Lung microvascular endothelial cell (primary cell): ENCODE results near the gene KCNK2. TPM values are rescaled to one million over a fixed set of nuclear protein-coding genes. Genes with fewer than 3 reads are reported as not detected.

Source experiments
- DNase-seq, 2 donors: peaks; one replicate each; pipeline versions ENCODE4 v3.0.0 to v3.0.0-alpha.2; 2010; ENCODE audit warnings: low read depth in 2 of 2
- total RNA-seq: library from RNA; depleted of rRNA; stranded (reverse); fragments of >200 nt; gene quantifications from 2 replicates; pipeline ENCODE4 v1.2.1, GENCODE V29; 2014

The KCNK2 gene
- total RNA-seq, 1 donor from 2014 or later: not detected

DNA sequence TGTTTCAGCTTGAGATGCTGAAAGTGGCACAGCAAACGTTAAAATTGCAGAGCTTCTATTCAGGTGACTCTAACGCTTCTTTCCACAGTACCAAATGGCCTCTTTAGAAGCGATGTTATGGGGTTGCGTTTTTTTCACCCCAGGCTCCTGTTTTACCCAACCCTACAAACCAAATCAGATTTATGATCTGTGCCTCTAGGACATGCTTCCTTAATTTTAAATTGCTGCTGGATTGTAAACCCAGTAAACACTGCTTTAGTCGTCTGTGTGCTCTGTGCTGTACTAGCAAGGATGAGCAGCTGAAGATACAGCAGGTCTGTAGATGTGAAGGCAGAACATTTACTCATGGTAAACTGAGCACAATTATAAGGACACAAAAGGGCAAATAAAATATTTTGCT lies 13.0 kb downstream of the KCNK2 start:
- no peak for DNase-seq

DNA sequence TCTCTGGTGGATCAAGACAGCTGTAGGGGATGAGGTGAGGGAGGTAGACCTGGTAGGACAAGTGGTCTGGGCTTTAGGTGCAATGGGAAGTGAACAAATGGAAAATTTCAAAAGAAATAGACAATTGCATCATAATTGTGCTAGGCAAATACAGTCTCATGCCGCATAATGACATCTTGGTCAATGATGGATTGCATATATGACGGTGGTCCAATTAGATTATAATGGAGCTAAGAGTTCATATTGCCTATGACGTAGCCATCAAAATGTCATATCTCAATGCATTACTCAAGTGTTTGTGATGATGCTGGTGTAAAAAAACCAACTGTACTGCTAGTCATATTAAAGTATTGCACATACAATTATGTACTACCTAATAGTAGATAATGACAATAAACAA lies 19.0 kb downstream of the KCNK2 start:
- DNase-seq: no peak

DNA sequence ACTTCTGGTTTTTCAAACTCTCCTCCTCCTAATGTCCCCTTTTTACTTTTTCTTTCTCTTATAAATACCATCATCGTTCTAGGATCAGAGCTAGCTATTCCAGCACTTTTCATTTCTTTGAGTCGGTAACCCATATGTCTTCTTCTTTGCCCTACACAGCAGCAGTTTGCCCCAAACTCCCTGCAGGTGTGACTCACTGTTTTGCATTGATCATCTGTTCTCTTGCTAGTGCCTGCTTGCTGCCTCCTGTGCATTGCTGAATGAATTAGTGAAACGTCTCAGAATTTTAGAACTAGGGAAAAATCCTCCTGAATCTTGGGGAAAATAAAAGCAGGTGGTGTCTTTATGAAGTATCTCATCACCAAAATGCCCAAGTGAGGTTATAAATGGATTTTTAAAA lies 21.7 kb downstream of the KCNK2 start:
- no peak for DNase-seq

DNA sequence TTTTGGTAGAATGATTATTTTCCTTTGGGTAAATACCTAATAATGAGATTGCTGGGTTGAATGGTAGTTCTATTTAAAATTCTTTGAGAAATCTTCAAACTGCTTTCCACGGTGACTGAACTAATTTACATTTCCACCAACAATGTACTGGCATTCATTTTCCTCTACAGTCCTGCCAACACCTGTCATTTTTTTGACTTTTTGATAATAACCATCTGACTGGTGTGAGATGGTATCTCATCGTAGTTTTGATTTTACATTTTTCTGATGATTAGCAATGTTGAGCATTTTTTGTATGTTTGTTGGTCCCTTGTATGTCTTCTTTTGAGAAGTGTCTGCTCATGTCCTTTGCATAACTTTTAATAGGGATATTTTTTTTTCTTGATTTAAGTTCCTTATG lies 23.5 kb downstream of the KCNK2 start:
- no peak for DNase-seq

DNA sequence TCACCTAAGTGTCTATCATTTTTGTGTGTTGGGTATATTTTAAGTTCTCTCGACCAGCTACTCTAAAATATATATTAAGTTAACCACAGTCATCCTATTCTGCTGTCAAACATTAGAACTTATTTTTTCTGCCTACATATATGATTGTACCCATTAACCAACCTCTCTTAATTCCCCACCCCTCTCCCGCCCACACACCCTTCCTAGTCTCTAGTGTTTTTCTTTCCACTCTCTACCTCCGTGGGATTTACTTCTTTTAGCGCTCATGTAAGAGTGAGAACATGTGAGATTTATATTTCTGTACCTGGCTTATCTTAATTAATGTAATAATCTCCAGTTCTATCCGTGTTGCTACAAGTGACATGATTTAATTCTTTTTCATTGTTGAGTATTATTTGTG lies 26.6 kb downstream of the KCNK2 start:
- DNase-seq: no peak

DNA sequence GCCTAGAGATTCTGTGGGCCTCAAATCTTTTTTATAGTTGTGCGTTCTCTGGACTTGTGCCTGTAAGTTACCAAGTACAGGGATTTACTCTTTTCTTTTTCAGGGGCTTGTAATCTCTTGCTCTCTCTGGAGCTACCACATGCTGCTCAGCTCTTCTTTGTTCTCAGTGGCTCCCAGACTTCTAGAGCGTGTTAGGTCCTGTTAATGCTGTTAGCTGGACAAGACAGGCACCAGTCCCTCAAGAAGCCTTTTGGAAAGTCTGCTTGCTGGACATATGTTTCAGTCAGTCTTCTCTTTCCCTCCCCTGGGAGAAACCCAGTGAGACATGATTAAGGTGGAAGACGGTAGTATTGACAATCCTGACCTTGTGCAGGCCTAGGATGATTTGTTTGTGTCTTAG lies 29.4 kb downstream of the KCNK2 start:
- DNase-seq: no peak

DNA sequence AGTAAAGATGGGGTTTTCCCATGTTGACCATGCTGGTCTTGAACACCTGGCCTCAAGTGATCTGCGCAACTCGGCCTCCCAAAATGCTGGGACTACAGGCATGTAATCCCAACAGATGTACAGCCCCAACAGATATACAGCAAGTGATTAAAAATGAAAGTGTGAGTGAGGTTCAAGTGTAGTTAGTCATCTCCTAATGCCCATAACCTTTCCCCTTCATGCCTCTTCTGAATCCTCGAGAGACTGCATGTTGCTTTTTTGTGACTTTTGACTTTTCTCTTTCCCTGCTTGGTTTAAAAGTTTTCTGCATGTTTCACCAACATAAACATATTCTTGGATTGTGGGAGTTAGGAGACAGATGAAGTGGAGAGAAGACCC lies 31.2 kb downstream of the KCNK2 start:
- DNase-seq: no peak

DNA sequence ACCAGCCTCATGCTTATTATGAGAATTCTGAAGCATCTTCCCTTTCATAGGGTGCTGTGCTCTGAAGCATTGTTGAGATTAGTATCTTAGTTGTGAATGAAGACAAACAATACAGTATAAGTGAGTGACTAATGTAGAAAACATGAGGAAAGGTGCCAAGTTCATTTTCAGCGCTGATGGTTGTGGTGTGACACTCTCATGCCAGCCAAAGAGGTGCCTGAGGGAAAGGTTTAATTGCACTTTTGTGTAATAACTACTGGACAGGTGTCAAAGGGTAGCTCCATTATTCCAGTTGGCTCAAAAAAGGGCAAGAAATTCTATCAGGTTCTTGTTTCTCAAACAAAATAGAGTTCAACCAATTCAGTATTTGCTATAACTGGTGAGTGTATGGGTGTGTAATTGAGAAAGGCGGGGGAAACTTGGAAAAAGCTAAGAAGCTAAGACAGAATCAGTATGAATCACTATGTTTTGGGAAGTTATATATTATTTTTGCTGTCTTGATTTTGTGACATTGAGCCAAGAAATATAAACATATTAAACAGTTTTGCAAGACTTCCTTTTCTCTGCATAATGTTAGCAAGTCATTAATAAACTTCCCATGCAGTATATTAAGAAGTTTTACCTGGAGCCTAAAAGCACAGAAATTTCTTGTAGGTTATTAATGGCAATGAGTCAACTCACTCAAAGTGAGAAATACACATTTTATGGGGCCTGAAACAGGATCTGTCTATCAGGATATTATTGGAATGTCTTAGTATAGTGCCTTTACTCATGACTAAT lies 31.8 kb downstream of the KCNK2 start:
- DNase-seq: peak; percentile 33 to 79

DNA sequence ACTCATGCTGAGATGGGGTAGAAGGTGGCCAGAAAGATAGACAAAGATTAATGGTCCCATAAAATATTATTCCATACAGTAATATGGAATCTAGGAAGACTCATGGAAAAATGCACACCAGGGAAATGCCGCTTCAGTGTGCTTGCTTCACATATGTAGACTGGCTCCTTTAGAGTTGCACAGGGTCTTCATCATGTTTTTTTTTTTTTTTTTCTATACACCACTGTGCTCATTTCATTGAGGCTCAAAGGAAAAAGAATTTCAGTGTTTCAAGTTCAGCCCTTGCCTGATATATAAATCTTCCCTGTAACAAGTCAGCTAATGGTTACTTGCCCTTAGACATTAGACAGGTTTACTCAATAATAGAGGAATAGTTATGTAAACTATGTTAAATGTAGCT lies 33.2 kb downstream of the KCNK2 start:
- DNase-seq: no peak

DNA sequence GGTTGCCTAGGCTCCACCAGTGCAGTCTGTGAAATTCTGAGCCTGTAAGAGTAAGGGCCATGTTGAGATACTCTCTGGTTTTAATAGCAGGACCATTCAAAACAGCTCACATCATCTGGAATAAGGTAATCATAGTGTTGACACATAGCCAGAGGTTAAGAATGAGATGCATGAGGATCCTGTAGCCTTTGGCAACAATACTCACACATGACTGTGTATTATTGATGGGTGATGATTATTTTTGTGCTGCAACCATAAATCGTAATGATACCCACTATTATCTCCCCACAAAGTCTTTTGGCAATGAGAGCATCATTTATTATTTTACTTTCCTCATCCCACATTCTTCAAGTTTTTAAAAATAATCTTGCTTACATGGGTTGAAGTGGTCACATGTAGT lies 35.5 kb downstream of the KCNK2 start:
- no peak for DNase-seq

DNA sequence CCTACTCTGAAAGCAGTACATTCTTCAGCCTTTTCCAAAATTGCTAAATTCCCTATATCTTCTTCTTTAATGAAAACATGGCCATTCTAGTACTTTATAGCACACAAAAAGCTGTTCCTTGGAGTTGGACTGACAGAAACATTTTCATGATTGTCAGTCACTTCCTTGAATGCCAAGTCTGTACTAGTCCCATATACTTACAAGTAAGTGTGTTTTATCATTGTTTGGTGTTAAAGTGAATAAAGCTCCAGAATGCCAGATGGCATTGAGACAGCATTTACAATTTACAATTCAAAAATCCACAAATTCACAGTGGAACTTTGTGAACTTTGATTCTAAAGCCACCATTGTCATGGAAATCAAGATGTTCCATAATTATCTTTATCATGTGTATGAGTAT lies 36.5 kb downstream of the KCNK2 start:
- no peak for DNase-seq

DNA sequence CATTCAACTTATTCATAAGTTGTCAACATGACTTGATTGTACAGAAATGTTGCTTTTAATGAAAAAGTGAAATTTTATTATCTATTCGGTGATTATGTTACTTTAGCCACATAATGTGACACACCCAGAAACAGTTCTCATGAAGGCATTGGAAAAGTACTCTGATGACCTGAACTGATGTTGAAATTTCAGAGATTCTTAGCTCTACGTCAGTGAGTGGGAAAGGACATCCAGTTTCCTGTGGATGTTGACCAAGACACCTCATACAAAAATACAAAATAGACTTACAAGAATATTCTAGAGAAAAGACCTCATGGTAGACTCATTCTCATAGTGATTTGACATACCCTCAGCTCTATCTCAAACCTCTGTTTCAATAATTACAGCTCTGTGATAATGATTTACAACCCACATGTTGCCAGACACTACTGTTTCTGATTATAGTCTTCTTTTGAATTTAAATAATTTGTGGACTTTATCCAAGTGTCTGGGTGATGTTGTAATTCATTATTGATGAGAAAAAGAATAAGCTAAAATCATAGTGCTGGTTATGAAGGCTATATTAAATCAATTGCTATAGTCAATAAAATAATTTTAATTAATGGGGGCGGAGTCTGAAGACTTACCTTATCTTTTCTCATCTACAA lies 37.3 kb downstream of the KCNK2 start:
- DNase-seq: no peak

DNA sequence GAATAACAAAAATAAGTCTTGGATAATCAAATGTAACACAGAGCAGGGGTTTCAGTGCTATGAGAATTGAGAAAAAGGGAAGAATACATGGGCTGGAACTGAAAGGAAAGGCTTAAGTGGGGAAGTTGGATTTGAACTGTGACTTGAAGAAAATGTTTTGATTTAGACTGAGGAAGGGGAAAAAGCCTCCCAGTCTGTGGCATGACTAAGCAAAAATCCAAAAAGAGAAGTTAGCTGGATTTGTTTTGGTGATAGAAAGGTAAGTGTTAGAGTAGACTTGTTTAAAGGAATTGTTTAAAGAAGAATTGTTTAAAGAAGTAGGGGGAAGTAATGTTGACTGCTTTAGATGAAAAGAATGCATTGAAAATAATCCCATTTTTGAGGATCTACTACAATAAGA lies 46.0 kb downstream of the KCNK2 start:
- no peak for DNase-seq

DNA sequence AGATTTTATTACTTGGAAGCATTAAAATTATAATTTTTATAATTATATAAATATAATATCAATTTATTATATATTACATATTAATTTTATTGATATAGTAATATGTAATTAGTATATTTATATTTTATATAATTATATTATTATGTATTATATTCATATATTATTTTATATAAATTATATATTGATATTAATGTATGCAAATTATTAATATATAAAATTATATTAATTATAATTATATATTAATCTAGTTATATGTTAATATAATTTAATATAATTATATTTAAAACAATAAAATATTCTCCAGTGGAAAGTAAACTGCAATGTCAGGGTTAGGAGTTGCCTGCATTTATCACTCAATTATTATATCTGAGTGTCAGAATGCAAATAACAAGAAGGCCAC lies 48.8 kb downstream of the KCNK2 start:
- no peak for DNase-seq

DNA sequence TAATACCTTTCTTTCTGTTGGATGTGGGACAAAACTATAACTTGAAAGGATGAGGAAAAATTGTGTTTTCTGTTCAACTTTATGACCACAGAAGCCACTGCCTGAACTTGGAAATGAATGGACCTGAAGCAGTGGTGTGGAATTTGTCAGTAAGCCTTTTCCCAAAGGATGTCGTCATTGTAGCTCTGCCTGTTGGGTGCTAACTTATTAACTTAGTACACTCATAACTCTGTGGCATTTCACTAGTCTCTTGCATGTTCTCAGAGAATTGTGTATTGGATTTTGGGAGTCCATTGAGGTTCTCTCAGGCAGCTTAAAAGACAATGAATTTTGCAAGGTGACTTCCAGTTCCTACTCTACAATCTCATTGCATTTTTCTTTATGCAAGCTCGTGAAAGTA lies 49.6 kb downstream of the KCNK2 start:
- DNase-seq: no peak

DNA sequence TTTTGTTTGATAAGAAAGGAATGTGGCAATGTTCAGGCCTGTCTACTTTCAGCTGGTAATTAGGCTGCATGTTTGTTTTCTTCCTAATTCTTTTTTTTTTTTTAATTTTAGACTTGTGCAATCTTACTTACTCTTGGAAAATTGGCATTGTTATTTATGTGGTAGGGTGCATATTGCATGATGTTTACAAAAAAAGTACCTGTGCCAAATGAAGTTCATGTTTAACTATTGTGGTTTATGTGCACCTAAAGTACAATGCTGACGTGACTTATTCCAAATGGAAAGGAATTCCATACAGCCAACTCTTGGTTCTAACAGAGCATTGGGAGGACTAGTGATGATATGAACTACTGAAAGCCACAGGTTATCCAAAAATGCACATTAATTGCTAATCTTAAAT lies 51.0 kb downstream of the KCNK2 start:
- no peak for DNase-seq

DNA sequence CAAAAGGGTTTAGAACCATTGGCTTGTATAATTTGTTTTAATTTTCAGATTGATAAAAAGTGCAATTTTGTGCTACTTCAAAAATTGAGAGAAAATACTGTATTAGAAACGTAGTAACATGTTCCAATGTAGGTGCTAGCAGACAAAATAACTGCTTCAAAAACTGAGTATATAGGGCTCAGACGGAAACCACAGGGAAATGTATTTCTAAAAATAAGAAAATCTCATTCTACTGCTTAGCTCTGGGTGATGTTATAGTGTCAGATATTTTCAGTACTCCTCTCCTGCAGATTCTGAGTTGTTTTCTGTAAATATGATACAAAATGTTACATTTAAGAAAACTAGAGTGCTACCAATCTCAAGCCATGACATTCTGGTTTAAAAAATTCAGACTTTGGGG lies 55.4 kb downstream of the KCNK2 start:
- DNase-seq: no peak

DNA sequence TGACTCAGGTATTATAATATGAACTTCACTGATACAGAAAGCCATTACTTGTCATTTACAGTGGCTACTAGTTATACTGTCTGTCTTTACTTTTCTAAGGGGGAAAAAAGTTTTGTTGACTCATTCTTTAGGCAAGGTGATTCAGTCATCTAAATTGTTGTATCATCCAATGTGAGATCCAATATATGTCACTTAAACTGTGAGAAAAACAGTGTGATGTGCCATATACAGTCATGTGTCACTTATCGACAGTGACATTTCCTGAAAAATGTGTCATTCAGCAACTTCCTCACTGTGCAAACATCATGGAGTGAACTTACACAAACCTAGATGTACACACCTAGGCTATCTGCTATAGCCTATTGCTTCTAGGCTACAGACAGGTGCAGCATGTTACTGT lies 57.6 kb downstream of the KCNK2 start:
- DNase-seq: no peak

DNA sequence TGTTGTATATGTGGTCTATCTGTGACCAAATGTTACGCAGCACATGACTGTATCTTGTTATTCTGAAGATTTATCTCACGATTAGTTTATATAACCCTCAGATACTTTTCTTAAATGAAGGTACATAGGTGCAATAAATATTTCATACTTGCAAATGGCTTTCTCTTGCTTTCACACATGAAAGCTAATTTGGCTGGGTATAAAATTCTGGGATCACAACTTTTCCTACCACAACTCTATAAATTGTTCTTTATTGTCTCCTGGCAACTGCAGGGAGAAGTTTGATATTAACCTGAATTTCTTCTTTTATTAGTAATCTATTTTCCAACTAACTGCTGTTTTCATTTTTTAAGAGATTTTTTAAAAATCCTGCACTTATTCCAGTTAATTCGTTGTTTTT lies 58.9 kb downstream of the KCNK2 start:
- no peak for DNase-seq

DNA sequence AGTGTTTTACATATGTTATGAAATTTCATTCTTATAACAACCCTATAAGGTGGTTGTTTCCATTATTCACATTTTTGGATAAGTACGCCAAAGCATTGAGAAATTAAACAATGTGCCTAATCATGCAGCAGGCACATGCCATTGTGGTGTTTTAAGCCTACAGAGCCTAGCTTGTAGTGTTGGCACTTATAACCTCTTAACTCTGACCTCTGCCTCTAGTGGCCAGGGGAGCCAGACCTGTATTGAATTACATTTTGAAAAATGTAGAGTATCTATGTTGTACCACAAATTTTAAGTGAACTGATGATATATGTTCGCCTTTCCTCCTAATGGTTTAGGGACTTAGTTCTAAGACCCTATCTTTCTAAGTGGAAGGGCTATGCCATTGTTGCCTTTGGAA lies 61.0 kb downstream of the KCNK2 start:
- no peak for DNase-seq

DNA sequence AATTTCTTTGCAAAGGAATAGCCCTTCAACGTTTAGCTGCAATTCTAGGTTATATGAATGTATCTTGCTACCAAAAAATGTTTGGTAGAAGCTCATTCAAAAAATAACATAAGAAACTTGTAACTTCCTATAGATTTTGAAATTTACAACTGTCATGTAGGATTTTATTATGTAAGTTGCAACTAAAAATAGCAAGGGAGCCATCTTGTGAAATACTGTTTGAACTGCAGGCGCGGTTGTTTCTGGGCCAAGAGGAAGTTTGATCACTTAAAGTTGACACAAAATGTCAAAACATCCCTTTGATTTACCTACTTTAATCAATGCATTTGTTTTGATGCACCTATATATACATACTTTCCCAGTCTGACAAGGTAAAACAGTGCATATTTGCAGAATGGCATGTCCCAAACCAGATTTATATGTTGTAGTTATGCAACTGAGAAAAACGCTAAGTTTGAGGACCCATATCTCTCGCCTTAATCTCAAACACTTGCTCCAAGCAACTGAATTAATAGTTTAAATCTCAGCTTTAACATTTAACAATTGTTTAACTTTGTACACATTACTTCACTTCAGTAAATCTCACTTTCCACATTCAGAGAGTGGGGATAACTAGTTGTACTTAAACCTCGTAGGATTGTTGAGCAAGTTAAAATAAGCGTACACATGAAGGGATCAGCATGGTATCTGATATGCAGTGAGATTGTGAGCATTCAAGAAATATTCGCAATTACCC lies 63.9 kb downstream of the KCNK2 start:
- DNase-seq: peak; percentile 37 to 43

DNA sequence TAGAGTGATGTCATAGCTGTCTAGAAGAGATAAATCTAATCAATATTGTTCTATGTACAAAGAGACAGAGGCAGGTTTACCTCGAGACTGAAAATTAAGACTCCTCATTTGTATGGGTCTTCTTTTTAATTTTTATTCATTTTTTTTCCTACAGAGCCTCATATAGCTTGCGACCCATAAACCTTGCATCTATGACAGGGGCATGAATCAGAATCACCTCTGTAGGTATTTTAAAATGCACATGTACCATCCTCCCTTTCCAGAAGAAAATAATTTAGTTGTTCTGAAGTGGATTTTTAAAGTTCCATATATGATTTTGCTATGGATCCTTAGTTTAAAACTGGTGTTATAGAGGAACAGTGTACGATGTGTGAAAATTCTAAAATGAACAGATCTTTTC lies 64.5 kb downstream of the KCNK2 start:
- no peak for DNase-seq
